Stimulated activated CD4-positive, alpha-beta T cell treated with anti-CD3 and anti-CD28 coated beads, Interleukin-4, amount 100 ng/mL, for 24 hours (primary cell): ENCODE data around the gene ACSM6.
"Not testable (repeated sequence)": the region's sequence is repeated elsewhere in the genome, so short reads cannot be mapped to it uniquely, and the experiment has no call there.

ENCODE experiments used
- DNase-seq: peaks from one replicate; pipeline ENCODE4 v3.0.0-alpha.2; 2020

ACSM6 gene

DNA sequence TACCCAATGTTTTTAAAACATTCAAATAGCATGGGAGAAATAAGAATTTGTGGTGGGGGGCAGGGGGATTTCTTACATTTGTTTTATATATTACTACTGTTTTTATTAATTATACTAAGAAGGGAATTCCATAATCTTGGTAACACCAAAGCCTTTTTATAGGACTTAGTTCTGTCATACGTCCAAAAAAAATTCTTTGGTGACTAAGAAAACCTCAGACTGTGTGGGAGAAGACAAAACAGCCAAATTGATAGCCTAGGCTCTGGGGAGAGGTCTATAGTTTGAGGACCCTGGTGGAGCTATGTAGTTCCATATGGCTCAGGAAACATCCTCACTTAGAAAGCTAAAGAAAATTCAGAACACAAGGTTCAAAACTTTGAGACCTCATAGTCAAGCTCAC, 23.4 kb downstream of the ACSM6 start:
- no peak for DNase-seq

DNA sequence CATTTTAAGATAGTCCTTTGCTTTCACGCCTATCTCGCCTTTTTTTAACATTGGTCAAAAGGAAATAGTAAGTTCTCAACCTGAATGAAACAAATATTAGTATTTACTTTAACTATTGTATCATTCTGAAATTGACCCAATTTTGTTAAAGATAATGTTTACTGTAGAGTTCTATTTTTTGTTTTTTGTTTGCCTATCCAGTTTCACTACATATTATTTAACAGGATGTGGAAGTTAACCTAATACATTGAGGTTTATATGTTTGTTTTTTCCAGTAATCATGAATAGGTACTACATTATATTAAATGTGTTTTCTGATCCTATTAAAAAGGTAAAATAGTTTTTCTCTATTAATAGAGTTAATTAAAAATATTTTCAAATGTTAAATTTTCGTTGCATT, 26.5 kb downstream of the ACSM6 start:
- DNase-seq = no peak

DNA sequence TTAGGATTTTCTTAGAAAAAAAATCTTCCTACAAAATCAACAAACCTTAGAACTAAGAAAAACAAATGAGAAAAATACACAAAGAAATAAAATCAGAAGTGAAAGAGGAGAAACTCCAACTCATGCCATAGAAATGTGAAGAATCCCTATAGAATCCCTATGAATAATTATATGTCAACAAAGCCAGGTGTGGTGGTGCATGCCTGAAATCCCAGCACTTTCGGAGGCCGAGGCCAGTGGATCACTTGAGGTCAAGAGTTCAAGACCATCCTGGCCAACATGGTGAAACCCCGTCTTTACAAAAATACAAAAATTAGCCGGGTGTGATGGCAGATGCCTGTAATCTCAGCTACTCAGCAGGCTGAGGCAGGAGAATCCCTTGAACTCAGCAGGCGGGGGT, 27.1 kb downstream of the ACSM6 start:
- DNase-seq = no peak

DNA sequence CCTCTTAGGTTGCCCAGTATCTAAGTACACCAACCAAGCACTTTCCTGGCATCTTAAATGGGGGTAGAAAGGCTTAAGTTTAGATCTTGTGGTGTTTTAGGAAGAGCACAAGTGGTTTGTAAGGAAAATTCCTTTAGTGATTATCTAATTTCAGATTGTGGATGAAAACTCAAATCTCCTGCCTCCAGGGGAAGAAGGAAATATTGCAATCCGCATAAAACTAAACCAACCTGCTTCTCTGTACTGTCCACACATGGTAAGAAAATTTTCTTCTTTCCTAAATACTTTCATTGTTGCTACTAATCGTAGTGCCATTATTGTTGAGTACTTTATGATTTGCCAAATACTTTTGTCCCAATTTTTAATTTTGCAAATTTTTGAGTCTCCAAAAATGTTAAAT, 31.1 kb downstream of the ACSM6 start:
- DNase-seq = no peak

DNA sequence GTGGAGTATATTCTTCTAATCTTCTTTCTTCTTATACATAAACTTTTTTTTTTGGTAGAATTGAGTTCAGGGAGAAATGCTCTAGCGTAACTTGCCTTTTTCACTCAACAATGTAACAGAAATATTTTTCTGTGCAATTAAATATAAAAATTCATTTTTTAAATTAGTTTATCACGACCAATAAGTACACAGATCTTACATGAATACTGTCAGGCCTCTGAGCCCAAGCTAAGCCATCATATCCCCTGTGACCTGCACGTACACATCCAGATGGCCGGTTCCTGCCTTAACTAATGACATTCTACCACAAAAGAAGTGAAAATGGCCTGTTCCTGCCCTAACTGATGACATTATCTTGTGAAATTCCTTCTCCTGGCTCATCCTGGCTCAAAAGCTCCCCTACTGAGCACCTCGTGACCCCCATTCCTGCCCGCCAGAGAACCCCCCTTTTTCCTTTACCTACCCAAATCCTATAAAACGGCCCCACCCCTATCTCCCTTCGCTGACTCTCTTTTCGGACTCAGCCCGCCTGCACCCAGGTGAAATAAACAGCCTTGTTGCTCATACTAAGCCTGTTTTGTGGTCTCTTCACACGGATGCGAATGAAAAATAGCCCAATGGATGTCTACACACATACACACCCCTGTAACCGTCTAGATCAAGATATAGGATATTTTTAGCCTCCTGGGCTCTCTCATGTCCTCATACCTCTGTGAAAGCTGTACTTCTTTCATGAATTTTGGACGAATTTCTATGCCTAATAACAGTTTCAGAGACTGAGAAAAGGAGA, 35.1 kb downstream of the ACSM6 start:
- DNase-seq = not testable (repeated sequence)

DNA sequence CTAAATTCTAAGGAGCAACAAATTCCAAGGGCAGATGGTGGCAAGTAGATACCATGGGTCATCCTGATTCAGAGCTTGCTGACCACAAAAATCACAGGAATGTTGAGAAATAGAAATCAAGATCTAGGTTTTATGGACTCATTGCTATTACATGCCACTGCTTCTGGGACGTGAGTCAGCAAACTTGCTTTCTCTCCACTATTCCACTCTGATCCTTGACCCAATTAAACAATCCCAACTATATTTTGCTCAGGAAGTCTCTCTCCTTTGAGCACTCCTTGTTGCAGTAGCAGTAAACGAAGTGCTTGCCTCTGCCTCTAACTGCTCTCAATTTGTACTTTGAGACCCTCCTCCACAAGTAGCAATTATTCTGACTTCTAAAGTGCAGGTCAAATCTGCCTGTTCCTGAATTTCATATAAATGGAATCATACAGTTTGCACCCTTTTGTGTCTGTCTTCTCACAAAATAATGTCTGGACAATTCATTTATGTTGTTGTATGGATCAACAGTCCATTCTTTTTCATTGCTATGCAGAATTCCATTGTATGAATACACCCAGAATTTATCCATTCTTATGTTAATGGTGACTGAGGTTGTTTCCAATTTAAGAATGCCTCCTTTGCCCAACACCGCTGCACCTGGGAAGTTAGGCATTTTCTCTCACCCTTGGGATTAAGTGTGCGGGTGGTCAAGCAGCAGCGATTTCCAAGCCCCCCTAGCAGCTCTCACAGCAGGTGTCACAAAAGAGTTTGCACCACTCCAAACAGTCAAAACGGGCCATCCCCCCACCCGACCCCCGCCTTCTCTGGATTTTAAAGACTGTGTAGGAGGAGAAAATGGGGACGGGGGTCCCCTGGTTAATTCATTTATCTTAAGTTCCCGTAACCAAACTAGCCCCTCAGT, 35.9 kb downstream of the ACSM6 start:
- DNase-seq = no peak

DNA sequence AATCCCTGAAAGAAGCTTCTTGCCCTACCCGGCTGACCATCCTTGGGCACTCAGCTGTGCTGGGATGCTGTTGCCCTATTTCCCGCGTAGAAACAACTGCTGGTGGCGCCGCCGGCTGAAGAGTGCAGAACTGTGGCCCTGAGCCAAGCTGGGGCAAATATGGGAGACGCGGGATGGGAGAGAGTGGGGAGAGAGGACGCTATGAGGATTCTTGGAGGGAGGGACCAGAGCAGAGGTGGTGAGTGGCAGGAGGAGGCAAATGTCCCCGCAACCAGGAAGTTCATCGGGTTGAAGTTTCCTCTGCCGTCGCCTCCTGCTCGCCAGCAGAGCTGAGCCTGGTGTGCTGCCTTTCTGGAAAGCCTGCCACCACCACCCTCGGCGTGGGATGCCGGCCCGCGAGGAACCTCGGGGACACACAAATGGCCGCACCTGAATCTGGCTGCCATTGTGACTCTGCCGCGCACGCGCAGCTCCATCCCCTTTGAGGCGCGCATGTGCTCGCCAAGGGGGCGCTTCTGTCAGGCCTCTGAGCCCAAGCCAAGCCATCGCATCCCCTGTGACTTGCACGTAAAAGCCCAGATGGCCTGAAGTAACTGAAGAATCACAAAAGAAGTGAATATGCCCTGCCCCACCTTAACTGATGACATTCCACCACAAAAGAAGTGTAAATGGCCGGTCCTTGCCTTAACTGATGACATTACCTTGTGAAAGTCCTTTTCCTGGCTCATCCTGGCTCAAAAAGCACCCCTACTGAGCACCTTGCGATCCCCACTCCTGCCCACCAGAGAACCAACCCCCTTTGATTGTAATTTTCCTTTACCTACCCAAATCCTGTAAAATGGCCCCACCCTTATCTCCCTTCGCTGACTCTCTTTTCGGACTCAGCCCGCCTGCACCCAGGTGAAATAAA, 36.9 kb downstream of the ACSM6 start:
- DNase-seq = peak; percentile 40

DNA sequence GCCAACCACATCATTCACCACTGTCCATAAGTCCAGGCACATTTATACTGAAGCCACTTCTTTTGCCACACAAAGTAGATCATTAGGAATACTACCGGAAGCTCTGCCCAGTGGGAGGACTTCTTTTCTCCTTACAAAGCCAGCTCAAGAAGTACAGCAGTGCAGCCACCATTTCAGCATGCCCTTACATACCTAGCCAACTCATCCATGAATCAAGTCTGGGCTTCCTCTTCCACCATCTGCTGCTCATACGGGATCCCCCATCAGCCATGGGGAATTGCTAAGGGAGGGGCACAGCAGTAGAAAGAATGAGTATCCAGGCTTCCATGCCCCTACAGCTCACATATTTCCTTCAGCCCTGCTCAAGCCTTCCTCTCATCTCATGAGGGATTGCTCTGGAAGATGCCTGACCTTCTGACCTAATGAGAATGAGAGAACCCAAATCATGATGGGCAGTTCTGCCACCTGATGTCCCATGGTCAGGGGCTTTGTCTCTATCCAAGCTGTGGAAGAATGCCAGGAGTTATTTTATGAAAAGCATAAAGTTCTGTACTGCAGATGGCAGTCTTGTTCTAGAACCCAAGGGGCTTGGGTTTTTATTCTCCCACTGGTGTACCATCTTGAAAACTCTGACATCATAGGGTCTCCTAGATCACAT, 39.5 kb downstream of the ACSM6 start:
- DNase-seq = no peak

DNA sequence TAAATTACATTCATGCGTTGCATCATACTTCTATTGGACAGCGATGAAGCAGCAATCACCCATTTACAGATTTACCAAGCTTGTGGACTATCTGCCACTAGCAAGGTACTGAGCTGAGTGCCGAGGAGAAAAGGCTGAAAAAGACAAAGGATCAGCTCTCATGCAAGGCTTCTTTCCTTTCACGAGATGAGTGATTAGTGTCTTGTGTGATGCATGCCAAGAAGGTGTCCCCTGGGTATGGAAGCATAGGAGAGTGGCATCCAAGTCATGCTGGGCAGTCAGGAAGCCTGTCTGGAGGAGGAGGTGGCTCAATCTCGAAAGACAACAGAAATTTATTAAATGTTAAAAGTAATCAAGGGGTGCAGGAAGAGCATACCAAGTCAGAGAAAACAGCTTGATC, 40.9 kb downstream of the ACSM6 start:
- DNase-seq = no peak

DNA sequence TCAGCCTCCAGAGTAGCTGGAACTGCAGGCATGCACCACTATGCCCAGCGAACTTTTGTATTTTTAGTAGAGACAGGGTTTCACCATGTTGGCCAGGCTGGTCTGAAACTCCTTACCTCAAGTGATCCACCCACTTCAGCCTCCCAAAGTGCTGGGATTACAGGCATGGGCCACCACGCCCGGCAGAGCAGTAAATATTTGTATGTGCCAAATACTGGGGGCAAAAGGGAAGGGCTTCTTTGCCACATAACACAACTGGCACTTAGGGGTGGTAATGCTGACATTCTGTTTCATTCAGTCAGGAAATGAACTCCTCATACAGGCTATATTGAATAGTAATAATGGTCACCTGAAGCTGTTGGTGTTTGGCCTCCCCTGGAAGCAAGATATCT, 41.6 kb downstream of the ACSM6 start:
- no peak for DNase-seq

DNA sequence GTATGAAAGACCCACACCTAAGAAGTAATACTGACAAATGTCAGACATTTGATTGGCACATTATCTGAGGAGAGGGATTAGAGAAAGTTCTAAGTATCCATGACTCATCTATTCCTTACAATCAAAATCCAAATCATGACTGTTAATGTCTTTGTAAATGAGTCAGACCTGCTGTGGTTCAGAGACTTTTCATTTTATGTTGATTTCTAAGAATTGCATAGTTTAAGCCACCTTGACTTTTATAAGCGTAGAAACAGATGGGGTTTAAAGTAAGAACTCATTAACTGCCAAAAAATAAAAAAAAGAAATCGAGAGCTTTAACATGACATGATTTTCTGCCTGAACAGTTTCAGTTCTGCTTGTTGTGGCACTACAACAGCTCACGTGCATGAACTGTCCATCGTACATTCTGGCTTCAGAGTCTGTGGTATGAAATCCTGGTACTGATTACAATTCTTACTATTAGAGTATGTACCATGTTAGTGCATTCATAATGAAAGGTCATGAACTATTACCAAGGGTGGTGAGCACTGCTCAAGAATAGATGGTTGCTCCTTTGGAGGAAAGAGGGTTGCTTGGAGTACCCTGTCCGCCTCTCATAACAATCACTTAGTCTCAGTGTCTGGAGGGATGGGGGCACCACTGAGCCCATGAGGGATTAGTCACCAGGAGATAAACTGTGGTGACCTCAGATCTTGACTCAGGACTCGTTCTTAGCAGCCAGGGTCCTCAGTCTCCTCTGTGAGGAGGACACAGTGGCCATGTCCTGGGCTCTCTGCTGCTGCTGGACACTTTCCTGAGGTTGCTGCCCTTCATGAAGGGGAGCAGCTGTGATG, 42.2 kb downstream of the ACSM6 start:
- no peak for DNase-seq

DNA sequence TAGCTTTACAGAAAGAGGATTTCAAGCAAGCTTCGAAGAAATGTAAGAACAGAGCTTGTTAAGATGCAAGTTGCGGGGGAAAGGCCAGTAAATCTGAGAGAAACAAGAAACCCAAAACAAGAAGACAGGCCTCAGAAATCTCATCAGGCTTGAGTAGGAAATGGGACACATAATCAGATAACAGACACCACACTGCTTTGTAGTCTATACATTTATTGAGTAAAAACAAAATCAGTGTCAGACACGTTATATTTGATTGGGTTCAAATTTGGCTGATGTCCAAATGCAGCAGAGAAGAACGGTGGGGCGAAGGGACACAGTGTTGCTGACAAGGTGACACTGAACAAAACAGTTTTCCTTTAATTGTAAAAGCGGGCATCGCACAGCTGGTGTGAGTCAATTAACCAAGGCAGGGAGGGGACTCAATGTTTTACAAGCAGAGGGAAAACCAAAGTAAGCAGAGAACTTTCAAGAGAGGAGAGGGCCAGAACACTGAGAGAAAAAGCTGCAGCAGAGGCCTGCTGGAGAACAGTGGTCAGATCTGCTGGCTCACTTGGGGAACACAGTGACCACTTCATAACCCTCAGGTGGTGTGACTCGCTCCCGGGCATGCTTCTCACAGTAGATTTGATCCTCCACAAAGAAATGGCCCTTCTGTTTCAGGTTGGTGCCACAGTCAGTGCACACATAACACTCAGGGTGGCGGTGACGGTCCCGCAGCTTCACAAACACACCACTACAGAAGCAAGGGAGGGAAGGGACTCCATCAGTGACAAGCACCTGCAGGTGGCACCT, 43.5 kb downstream of the ACSM6 start:
- DNase-seq = no peak

DNA sequence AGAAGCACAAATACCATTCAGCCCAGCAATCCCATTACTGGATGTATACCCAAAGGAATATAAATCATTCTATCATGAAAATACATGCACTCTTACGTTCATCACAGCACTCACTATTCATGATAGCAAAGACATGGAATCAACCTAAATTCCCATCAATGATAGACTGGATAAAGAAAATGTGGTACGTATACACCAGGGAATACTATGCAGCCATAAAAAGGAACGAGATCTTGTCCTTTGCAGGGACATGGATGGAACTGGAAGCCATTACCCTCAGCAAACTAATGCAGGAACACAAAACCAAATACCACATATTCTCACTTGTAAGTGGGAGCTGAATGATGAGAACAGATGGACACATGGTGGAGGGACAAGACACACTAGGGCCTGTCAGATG, 46.1 kb downstream of the ACSM6 start:
- DNase-seq = not testable (repeated sequence)

DNA sequence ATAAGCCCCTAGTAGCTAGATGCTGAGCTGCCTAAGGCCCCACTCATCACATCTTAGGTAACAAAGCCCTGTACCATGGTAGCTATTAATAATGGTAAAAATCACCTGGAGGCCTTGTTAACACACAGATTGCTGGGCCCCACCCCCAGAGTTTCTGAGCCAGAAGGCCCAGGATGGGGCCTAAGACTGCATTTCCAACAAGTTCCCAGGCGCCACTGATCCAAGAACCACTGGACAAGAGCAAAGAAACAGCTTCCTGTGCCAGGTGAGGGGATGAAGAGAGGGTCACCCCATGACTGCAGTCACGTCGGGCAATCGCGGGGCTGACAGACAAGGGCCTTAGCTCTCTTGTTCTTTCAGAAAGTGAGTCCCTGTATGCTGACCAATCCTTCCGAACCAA, 46.8 kb downstream of the ACSM6 start:
- DNase-seq = no peak

DNA sequence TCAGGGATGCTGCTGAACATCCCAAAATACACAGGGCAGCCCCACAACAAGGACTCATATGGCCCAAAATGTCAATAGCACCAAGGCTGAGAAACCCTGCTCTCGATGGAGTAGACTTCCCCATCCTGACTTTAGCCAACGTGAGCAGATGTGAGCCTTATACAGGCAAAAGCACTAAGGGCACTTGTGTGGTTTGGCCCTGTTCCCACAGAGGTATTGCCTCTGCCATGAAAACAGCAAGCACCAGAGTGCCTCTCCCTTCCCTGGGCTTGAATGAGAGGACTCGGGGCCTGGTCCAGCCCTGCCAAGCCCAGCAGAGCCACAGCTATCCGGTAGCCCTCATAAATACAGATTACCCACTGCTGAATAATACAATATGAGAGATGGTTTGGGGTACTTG, 47.5 kb downstream of the ACSM6 start:
- DNase-seq = no peak

DNA sequence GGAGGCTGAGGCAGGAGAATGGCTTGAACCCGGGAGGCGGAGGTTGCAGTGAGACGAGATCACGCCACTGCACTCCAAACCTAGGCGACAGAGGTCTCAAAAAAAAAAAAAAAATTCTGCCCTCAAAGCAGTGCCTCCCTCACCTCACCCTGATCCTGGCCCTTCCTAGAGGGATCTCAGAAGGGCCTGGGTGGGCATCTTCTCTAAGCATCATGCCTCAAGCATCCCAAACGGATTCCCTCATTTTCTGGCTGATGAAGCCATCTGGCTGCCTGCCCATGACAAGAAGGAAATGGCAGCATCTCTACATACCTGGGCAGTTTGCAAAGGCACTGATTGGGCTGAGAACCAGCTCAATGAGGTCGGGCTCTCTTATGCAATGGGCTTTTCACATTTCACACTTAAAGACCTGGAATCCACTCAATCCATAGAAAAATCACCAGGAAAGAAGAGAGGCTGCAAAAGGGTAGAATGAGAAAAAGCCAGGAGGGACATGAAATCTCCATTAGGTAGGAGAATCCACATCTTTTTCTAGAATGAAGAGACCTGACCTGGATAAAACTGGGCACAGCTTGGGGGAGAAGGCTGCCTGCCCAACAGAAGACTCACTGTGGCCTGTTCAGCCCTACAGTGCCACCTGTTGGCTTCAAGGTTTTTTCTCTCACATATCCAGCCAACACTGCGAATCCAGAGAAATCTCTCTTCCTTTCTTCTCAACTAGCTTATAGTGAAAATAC, 48.7 kb downstream of the ACSM6 start:
- peak; percentile 21 for DNase-seq

DNA sequence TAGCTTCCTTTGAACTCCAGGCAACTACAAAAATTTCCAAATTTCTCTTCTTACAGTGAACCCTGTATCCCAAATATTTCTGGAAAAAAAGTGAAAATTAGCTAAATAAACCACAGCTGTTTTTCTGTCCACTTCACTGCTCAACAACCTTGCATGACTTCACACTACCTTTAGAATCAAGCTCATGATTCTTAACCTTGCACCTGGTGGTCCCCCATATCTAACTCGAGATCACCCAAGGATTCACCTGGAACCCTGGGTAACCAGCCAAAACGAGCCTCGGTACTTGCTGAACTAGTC, 49.2 kb downstream of the ACSM6 start:
- no peak for DNase-seq

DNA sequence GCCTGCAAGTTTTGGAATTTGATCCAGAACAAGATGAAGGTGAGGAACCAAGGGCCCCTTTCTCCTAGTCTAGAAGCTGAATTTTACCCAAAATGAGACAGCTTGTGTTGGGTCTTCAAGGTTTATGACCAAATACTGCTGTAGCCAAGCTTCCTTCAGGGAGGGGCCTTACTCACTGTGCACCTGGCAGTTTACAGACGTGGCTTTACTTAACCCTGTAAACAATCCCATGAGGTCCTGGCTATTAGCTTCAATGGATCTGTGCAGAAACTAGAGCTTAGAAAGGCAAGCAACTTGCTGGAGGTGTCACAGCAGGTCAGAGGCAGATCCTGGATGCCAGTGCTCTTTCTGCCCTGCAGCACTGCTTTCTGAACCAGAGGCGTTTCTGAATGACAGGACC, 50.1 kb downstream of the ACSM6 start:
- DNase-seq = no peak

DNA sequence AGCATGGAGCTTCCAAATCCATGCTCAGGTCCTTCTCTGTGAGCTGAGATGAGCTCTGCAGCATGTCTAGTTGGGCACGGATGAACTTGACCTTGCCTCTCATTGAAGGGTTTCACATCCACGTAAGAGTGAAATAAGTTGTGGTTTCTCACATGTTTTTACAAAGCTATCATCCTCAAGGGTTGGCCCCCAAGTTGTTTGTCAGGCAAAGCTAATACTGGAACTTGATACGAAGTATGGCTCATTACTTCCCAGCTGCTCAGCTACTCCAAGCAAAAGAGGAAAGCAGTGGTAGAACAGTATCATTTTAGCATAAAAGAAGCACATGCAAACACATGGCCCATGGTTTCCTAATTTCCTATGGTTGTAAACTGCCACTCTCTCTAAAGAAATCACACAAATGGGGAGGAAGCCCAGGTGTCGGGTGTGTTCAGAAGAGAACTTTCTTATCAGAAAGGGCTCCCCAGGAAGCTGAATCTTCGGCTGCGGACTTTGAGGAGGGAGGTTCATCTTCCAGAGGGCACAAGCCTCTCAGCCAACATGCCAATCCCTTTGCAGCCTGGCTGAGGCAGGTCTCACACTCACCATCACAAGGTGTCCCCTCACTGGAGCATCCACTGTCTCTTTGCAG, 51.5 kb downstream of the ACSM6 start:
- DNase-seq = no peak

DNA sequence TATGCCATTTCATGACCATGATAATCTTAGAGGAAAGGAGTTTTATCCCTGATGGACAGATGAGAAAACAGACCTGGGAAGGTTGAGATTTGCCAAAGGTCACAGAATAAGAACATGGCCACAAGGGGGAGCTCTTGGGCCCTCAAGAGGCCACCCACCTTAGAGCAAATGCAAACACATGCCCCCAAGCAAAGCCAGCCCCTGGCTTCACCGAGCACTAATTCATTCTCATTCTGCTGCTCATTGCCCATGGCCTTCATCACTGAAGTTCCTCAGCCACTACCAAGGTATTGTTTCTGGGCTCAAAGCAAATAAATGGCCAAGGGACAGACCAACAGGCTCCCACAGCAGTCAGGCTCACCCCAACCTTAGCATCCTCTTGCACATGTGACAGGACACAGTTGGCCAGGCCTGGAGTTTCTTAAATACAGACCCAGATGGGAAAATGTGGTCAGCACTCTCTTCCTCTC, 52.6 kb downstream of the ACSM6 start:
- DNase-seq = peak; percentile 60
